ENCODE results near the gene HSP90AB1. TPM values are rescaled to one million over a fixed set of nuclear protein-coding genes. Genes with fewer than 3 reads are reported as not detected.

HSP90AB1 gene
- total RNA-seq, 2 donors from 2014 or later = 405 to 695 TPM

GRCh38 chr6:44260451-44261297 is 13.8 kb downstream of the HSP90AB1 start:
- H3K27me3 ChIP-seq (replicated peaks; ENCODE audit: insufficient read depth) = no peaks in the 10 kb centered on the region
- DNase-seq (ENCODE audit: low spot score) = no peak
- no peaks in the 10 kb centered on the region for H3K36me3 ChIP-seq
- no peak overlapping the region for H3K27ac ChIP-seq
- peaks cover 39 to 47% of the 10 kb centered on the region in 2 donors for H3K4me1 ChIP-seq (ENCODE audit: control insufficient read depth in 1 of 2, low read depth in 2 of 2)
- H3K4me3 ChIP-seq = no peak overlapping the region
- ATAC-seq (ENCODE audit: insufficient number of reproducible peaks, low FRiP score, low read depth) = no peak
- no peak for TF ChIP-seq CTCF (IDR thresholded peaks at IDR 0.05)
- no peaks in the 10 kb centered on the region for H3K9me3 ChIP-seq

GRCh38 chr6:44261581-44261980 is 14.7 kb downstream of the HSP90AB1 start:
- TF ChIP-seq CTCF (IDR thresholded peaks at IDR 0.05) = no peak
- no peaks in the 10 kb centered on the region for H3K27me3 ChIP-seq (replicated peaks; ENCODE audit: insufficient read depth)
- no peaks in the 10 kb centered on the region for H3K36me3 ChIP-seq
- H3K27ac ChIP-seq = no peak overlapping the region
- ATAC-seq (ENCODE audit: insufficient number of reproducible peaks, low FRiP score, low read depth) = no peak
- peaks cover 34 to 40% of the 10 kb centered on the region in 2 donors for H3K4me1 ChIP-seq (ENCODE audit: control insufficient read depth in 1 of 2, low read depth in 2 of 2)
- no peak overlapping the region for H3K4me3 ChIP-seq
- DNase-seq (ENCODE audit: low spot score) = no peak
- H3K9me3 ChIP-seq = no peaks in the 10 kb centered on the region

GRCh38 chr6:44262467-44263353 is 15.8 kb downstream of the HSP90AB1 start:
- no peak for TF ChIP-seq CTCF (IDR thresholded peaks at IDR 0.05)
- ATAC-seq (ENCODE audit: insufficient number of reproducible peaks, low FRiP score, low read depth) = no peak
- peaks cover 31 to 36% of the 10 kb centered on the region in 2 donors for H3K4me1 ChIP-seq (ENCODE audit: control insufficient read depth in 1 of 2, low read depth in 2 of 2)
- peak overlapping the region in 1 of 2 donors; percentile 16 for H3K27ac ChIP-seq
- DNase-seq (ENCODE audit: low spot score) = no peak
- H3K36me3 ChIP-seq = no peaks in the 10 kb centered on the region
- no peaks in the 10 kb centered on the region for H3K9me3 ChIP-seq
- peak overlapping the region; percentile 91 for H3K4me3 ChIP-seq
- no peaks in the 10 kb centered on the region for H3K27me3 ChIP-seq (replicated peaks; ENCODE audit: insufficient read depth)

- peak overlapping the region; percentile 91 for H3K4me3 ChIP-seq
- no peaks in the 10 kb centered on the region for H3K9me3 ChIP-seq
- H3K36me3 ChIP-seq = no peaks in the 10 kb centered on the region
- DNase-seq (ENCODE audit: low spot score) = no peak
- no peak for ATAC-seq (ENCODE audit: insufficient number of reproducible peaks, low FRiP score, low read depth)
- H3K27me3 ChIP-seq (replicated peaks; ENCODE audit: insufficient read depth) = no peaks in the 10 kb centered on the region
- H3K4me1 ChIP-seq (ENCODE audit: control insufficient read depth in 1 of 2, low read depth in 2 of 2) = peaks cover 27 to 31% of the 10 kb centered on the region in 2 donors
- TF ChIP-seq CTCF (IDR thresholded peaks at IDR 0.05) = no peak
- H3K27ac ChIP-seq = peak overlapping the region in 1 of 2 donors; percentile 16
Observed at GRCh38 chr6:44263354-44264100, 16.6 kb downstream of the HSP90AB1 start.

Data from thoracic aorta (tissue), 2 donors.